ENCODE data around the gene NDUFS6.

Gene NDUFS6

GRCh38 chr5:1765880-1766235, 35.3 kb upstream of the NDUFS6 start:
- DNase-seq = no peak

GRCh38 chr5:1767524-1768282, 33.5 kb upstream of the NDUFS6 start:
- no peak for DNase-seq

- no peak for DNase-seq
Observed at GRCh38 chr5:1768283-1769000, 32.8 kb upstream of the NDUFS6 start.

- DNase-seq = no peak
Observed at GRCh38 chr5:1769017-1769640, 32.1 kb upstream of the NDUFS6 start.

GRCh38 chr5:1769752-1770442, 31.3 kb upstream of the NDUFS6 start:
- DNase-seq = no peak

GRCh38 chr5:1770443-1770802, 30.8 kb upstream of the NDUFS6 start:
- no peak for DNase-seq

DNA sequence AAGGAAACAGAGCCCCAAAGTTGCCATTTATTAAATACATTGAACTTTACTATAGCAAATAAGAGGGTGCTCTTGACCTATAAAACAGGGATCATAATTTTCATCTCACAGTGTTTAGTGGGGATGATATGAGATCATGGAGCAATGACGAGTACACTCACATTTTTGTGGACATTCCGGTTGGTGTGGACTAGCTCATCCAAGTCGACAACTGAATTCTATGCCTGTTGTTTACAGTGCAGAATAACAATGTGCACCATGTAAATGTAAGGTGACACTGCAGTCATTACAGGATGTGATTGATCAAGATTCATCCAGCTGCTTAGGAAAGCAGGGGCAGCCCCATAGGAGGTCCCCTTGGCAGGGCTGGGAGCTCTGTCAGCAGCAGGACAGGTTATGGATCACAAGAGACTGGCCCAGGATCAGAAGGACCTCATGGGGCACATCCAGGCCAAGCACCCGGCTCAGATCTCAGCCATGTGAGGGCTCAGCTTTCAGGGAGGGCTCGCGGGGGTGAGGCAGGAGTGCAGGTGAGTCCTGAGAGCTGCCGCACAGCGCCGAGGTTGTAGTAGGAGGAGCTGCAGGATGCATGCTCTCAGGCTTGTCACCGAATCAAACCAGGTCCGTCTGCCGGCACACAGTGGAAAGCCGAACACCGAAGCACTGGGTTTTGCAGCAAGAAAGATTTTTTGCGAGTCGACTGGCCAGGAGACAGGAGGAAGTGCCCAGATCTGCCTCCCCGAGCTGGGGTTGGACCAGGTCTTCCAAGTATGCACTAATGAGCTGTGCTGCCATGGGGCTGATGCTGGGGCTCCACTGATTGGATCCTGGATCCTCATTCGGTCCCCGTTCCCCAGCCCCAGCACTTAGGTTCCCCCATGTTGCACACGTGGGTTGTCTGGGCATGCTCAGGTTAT, 29.8 kb upstream of the NDUFS6 start:
- no peak for DNase-seq

DNA sequence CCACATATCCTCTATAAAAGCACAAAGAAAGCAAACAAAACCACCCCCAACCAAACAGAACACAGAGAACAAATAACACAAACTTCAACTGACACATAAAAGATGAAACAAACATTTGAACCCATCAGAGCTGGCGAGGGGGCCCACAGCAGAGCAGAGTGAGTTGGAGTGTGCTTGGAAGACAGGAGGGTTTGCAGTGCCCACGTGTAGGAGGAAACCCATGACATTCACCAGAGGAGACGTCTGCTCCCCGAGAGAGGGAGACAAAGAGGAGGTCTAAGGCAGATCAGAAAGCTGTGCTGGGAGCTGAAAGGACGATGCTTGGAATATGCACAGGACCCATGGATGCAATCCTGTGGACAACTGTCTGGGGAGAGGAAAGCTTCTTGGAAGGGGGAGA, 28.6 kb upstream of the NDUFS6 start:
- DNase-seq = peak in 1 of 2 donors; percentile 6

GRCh38 chr5:1776831-1777230, 24.4 kb upstream of the NDUFS6 start:
- DNase-seq = no peak

DNA sequence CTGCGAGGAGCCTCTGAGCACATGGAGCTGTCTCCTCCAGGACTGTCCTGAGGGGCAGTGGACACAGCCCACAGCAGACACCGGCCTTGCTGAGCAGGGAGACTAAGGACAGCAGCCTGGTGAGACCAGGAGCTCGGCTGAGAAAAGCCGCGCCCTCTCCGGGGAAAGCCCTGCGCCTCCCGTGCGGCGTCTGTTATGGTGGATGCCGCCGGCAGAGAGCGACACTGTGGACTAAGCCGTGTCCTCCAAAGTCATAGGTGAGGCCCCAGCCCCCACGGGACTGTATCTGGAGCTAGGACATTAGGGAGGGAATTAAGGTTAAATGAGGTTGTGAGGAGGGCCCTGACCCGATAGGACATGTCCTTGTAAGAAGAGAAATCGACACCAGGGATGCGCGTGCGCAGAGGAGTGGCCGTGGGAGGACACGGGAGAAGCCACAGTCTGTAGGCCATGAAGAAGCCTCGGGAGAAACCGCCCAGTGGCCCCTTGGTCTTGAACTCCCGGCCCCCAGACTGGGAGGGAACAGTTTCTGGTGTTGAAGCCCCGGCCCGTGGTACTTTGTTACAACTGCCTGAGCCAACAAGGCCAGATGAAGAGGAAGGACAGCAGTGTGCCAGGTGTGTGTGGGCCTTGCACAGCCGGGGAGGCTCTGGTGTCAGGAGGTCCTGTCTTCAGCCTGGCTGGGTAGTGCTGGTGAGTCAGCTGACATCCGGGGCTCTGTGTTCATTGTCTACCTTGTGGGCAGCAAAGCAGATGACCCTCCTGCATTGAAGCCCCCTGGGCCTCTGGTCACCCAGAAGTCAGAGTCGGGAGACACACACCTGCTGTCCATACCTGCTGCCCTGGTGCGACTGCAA, 23.7 kb upstream of the NDUFS6 start:
- no peak for DNase-seq

DNA sequence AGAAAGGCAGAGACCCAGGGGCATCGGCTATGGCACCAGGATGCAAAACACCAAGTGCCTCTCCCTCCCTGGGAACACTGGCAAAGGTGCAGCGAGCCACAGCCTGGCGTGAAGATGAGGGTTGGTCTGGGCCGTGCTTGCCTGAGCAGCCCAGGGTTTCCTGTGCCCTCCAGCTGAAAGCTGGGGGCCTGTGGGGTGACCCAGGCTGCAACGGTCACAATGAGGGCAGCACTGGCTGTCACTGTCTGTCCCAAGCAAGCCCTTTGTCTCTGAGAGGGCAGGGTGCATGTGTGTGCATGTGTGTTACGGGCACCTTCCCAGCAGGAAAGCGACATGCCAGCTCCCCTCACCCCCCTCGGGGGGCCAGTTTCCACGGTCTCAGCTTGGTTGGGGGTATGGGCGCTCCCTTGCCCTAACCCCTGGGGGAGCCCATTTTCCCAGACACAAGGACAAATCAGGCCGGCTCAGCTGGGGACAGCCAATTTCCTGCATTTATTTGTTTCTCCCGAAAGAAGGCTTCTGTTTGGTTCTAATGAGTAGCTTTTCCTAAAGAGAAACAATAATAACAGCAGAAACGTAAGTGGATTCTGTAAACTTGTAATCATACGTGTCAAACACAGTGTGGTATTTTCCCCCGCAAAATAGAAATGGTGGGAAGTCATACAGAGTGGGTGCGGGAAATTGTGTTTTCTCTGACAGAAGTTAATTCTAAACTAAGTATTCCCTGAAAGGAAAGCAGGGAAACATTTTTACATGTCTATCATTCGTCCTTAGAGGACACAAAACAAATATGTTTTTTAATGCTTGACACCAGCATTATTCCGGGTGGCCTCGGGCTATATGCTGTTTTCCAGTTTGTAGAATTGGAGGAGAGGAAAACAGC, 22.8 kb upstream of the NDUFS6 start:
- no peak for DNase-seq

DNA sequence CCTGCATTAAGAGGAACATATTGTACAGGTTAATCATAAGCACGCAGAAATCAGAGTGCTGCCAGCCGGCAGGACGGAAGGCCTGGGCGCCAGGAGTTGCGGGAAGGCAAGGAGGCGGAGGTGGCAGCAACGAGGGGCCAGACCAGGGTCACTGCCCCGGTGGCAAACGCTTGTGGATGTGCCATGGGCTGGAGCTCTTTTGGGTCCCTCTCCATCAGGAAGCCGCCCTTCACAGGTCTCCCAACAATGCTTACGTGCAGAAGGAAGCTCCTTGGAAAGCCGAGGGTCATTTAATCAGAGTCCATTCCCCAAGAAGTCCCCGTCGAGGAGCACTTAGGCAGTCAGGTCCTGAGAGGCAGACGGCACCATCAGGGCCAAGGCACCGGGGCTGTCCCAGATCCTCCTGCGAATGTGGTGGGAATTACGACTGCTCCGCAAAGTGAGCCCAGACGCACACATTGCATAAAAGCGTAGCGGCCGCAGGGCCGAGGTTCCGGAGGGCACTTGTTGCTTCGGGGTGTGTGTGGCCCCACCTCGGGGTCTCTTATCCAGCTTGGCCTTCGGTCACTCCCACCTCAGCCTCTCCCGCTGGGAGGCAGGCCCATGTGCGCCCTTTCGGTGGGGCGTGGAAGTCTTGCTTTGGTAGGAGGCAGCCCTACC, 22.1 kb upstream of the NDUFS6 start:
- DNase-seq = no peak

- no peak for DNase-seq
Observed at GRCh38 chr5:1779782-1780613, 21.2 kb upstream of the NDUFS6 start.

GRCh38 chr5:1780614-1780930, 20.6 kb upstream of the NDUFS6 start:
- no peak for DNase-seq

GRCh38 chr5:1781107-1781506, 20.1 kb upstream of the NDUFS6 start:
- no peak for DNase-seq

DNA sequence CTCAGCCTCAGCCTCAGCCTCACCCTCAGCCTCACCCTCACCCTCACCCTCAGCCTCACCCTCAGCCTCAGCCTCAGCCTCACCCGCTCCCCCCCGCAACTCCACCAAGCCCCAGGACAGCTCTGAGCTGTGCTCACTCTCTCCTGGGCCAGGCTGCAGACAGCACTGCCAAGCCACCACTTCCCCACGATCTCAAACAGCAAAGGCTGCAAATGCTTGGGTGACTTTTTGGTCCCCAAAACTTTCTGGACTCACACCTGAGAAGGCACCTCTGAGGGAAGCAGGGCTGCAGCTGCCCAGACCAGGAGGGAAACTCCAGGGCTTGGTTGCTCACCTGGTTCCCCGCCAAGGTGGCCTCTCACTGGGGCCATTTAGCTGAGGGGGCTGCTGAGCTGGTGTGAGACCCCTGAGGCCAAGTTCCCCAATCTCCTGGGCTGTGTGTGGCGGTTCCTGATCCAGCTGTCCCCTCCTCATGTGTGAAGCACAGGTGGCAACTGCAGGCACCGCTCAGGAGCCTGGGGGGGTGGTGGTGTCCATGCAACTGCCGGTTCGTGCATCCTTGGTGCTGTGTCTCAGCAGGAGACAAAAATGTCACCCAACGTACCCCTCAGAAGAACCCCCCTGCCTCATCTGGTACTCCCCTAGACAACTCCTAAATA, 19.4 kb upstream of the NDUFS6 start:
- DNase-seq = no peak

DNA sequence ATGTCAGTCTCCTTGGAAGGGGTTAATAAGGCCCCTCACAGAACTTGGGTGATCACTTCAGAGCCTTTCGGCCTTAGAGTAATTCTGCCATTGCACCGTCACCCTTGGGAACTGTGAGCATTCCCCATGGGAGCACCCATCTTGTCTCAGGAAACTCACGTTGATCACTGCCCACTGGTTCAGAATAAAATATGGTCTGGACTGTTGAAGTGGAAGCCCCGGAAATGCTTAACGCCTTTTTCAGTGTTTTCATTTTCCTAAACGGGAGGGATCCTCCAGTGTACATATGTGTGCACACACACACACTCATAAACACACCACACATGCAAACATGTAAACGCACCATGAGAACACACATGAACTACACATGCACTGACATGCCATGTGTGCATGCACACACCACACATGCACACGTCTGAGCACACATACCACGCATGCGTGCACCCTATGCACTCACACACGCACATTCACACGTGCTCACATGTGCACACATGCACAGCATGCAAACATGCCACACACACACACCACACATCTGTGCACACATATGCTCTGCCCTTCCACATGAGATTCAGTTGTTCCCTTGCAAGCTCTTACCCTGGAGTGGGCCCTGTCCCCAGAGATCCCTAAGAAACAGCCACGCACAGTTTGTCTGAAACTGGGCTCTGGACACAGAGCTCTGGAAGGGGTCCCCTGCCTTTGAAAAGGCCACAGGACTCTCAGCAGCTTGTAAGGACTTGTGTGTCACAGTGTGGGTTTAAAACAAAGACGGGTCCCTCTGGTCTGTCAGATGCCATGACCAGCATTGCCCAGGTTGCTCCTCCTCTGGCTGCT, 18.6 kb upstream of the NDUFS6 start:
- DNase-seq = no peak

DNA sequence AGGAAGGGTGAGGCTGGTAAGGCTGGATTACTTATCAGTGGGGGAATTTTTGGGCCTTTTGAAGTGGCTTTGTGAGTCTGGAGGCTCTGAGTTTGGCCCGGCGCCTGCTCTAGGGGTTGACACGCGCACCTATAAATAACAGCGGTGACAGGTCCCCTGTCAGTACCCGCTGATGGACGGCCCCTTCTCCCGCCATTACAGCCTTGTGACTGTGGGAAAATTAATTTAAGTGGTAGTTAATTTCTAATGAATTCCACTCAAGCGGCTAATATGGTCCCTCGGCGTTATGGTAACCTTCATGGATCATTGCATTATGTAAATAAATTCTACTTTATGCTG, 18.0 kb upstream of the NDUFS6 start:
- DNase-seq = no peak
